Fibroblast of gingiva (primary cell): Measurements from ENCODE around the gene TMEM121B.

ENCODE experiments used
- DNase-seq: peaks from one replicate; pipeline ENCODE4 v3.0.0-alpha.2; 2011; ENCODE audit warnings: low read depth

Gene TMEM121B

GRCh38 chr22:17087498-17088131, 33.5 kb downstream of the TMEM121B start:
- DNase-seq: peak; percentile 56

- no peak for DNase-seq
These were observed 34.2 kb downstream of the TMEM121B start for GRCh38 chr22:17086788-17087497.

GRCh38 chr22:17086296-17086695, 34.9 kb downstream of the TMEM121B start:
- no peak for DNase-seq

- DNase-seq: no peak
These were observed 35.6 kb downstream of the TMEM121B start for GRCh38 chr22:17085277-17086181.

GRCh38 chr22:17084554-17085276, 36.4 kb downstream of the TMEM121B start, which contains the start of gene IL17RA:
Gene IL17RA, plus strand, starts transcription at chr22:17085000. Its CDS starts 92 bp downstream, at chr22:17085092.
- peak; percentile 85 for DNase-seq

- DNase-seq: no peak
These were observed 37.2 kb downstream of the TMEM121B start for GRCh38 chr22:17083811-17084441.

- DNase-seq: no peak
These were observed 37.9 kb downstream of the TMEM121B start for GRCh38 chr22:17083255-17083654.

GRCh38 chr22:17079572-17079971, 41.6 kb downstream of the TMEM121B start:
- DNase-seq: no peak

- DNase-seq: peak; percentile 33
These were observed 43.9 kb downstream of the TMEM121B start for GRCh38 chr22:17077255-17077654.

- no peak for DNase-seq
These were observed 46.5 kb downstream of the TMEM121B start for GRCh38 chr22:17074648-17075002.

GRCh38 chr22:17072877-17073276, 48.3 kb downstream of the TMEM121B start:
- DNase-seq: no peak
